ENCODE data around the gene PRPSAP1.
A peak's percentile ranks its signal among the peaks of the same experiment; 100 is the strongest.

The PRPSAP1 gene

DNA sequence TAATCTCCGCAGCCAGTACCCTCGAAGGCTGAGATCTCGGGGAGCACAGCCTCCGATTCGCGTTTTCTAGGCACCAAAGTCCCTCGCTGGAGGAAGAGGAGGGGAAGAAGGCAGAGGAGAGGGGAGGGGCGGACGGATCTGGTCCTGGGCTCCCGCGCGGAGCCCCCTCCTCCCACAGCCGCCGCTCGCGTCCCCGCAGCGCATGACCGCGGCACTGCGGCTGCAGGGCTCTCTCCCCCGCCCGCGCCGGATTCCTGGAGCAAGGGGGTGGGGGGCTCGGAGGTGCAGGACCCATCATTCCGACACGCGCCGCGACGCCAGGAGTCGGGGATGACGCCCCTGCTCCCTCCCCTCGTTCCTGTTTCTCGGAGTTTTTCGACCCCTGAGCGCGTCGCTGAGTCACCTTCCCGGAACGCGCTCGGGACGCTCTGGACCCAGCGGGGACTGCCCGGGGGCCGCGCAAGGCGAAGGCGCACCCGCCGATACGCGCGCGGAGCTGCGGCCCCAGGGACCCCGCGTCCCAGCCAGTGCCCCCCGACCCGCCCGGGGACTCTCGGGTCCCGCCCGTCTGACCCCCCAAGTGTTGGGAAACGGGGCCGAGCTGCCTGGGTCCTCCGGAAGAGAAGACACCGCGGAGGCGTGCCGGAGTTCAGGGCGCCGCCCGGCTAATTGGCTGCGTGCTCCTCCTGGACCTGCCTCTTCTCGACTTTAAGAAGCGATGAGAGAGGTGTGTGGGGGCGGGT lies 29.3 kb upstream of the PRPSAP1 start (continued):
- TF ChIP-seq ZFP41 (tag by site-specific recombination; IDR thresholded peaks at IDR 0.05; ENCODE audit: borderline replicate concordance): no peak
- TF ChIP-seq ZNF501 (tag by site-specific recombination; IDR thresholded peaks at IDR 0.05): 0 out of 2 replicates have a peak, but pooled peaks have one; percentile 46
- TF ChIP-seq ZNF600 (tag by site-specific recombination; IDR thresholded peaks at IDR 0.05): peak; percentile 76
- no peak for TF ChIP-seq ZNF19 (tag by site-specific recombination; IDR thresholded peaks at IDR 0.05; ENCODE audit: low read depth)
- TF ChIP-seq ZNF660 (tag by site-specific recombination; IDR thresholded peaks at IDR 0.05): no peak
- no peak for TF ChIP-seq ZFP37 (tag by site-specific recombination; IDR thresholded peaks at IDR 0.05)
- TF ChIP-seq SP3 (tag by site-specific recombination; IDR thresholded peaks at IDR 0.05): peak; percentile 43; the same call in 1 of the 2 replicates
- TF ChIP-seq, protein P1, sequence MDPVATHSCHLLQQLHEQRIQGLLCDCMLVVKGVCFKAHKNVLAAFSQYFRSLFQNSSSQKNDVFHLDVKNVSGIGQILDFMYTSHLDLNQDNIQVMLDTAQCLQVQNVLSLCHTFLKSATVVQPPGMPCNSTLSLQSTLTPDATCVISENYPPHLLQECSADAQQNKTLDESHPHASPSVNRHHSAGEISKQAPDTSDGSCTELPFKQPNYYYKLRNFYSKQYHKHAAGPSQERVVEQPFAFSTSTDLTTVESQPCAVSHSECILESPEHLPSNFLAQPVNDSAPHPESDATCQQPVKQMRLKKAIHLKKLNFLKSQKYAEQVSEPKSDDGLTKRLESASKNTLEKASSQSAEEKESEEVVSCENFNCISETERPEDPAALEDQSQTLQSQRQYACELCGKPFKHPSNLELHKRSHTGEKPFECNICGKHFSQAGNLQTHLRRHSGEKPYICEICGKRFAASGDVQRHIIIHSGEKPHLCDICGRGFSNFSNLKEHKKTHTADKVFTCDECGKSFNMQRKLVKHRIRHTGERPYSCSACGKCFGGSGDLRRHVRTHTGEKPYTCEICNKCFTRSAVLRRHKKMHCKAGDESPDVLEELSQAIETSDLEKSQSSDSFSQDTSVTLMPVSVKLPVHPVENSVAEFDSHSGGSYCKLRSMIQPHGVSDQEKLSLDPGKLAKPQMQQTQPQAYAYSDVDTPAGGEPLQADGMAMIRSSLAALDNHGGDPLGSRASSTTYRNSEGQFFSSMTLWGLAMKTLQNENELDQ (tag by site-specific recombination; IDR thresholded peaks at IDR 0.05; ENCODE audit: low read depth): no peak
- no peak for TF ChIP-seq ZNF146 (tag by site-specific recombination; IDR thresholded peaks at IDR 0.05)
- TF ChIP-seq, protein P2, sequence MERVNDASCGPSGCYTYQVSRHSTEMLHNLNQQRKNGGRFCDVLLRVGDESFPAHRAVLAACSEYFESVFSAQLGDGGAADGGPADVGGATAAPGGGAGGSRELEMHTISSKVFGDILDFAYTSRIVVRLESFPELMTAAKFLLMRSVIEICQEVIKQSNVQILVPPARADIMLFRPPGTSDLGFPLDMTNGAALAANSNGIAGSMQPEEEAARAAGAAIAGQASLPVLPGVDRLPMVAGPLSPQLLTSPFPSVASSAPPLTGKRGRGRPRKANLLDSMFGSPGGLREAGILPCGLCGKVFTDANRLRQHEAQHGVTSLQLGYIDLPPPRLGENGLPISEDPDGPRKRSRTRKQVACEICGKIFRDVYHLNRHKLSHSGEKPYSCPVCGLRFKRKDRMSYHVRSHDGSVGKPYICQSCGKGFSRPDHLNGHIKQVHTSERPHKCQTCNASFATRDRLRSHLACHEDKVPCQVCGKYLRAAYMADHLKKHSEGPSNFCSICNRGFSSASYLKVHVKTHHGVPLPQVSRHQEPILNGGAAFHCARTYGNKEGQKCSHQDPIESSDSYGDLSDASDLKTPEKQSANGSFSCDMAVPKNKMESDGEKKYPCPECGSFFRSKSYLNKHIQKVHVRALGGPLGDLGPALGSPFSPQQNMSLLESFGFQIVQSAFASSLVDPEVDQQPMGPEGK (tag by site-specific recombination; IDR thresholded peaks at IDR 0.05): peak; percentile 59
- 0 out of 2 replicates have a peak, but pooled peaks have one; percentile 35 for TF ChIP-seq ZNF324 (tag by site-specific recombination; IDR thresholded peaks at IDR 0.05)
- no peak for TF ChIP-seq ZNF664 (tag by site-specific recombination; IDR thresholded peaks at IDR 0.05)
- TF ChIP-seq SP2 (tag by site-specific recombination; IDR thresholded peaks at IDR 0.05): peak; percentile 75
- no peak for TF ChIP-seq ZNF548 (tag by site-specific recombination; IDR thresholded peaks at IDR 0.05)
- TF ChIP-seq ZNF629 (tag by site-specific recombination; IDR thresholded peaks at IDR 0.05): no peak; the same call in 1 of the 2 replicates
- no peak for TF ChIP-seq ZNF184 (tag by site-specific recombination; IDR thresholded peaks at IDR 0.05)
- no peak for TF ChIP-seq ZNF514 (tag by site-specific recombination; IDR thresholded peaks at IDR 0.05)
- TF ChIP-seq ZNF121 (tag by site-specific recombination; IDR thresholded peaks at IDR 0.05): no peak
- TF ChIP-seq, protein P3, sequence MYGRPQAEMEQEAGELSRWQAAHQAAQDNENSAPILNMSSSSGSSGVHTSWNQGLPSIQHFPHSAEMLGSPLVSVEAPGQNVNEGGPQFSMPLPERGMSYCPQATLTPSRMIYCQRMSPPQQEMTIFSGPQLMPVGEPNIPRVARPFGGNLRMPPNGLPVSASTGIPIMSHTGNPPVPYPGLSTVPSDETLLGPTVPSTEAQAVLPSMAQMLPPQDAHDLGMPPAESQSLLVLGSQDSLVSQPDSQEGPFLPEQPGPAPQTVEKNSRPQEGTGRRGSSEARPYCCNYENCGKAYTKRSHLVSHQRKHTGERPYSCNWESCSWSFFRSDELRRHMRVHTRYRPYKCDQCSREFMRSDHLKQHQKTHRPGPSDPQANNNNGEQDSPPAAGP (tag by site-specific recombination; IDR thresholded peaks at IDR 0.05): peak; percentile 35; the same call in 1 of the 2 replicates
- TF ChIP-seq, protein P4, sequence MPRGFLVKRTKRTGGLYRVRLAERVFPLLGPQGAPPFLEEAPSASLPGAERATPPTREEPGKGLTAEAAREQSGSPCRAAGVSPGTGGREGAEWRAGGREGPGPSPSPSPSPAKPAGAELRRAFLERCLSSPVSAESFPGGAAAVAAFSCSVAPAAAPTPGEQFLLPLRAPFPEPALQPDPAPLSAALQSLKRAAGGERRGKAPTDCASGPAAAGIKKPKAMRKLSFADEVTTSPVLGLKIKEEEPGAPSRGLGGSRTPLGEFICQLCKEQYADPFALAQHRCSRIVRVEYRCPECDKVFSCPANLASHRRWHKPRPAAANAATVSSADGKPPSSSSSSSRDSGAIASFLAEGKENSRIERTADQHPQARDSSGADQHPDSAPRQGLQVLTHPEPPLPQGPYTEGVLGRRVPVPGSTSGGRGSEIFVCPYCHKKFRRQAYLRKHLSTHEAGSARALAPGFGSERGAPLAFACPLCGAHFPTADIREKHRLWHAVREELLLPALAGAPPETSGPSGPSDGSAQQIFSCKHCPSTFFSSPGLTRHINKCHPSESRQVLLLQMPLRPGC (tag by site-specific recombination; IDR thresholded peaks at IDR 0.05): no peak; the same call in none of the 2 replicates
- TF ChIP-seq ZNF549 (tag by site-specific recombination; IDR thresholded peaks at IDR 0.05): no peak

Data from HEK293 (cell line).